ENCODE measurements around the gene TLN1. TPM values are rescaled to one million over a fixed set of nuclear protein-coding genes. Genes with fewer than 3 reads are reported as not detected.

Gene TLN1
- total and polyA plus RNA-seq, 2 donors (not counting 1 experiment from before 2014, with no cell fraction given) = 102 to 280 TPM

GRCh38 chr9:35729101-35729500, 2.9 kb downstream of the TLN1 start:
- Histone ChIP-seq H3K27me3 (replicated peaks in 1 of 4; ENCODE audit: control extremely low read depth in 1 of 4, control insufficient read depth in 3 of 4, insufficient read depth in 4 of 4, low read length in 3 of 4) (no peaks in the 10 kb centered on the region), H3K4me1 (ENCODE audit: control insufficient read depth in 2 of 2, insufficient read depth in 2 of 2, low read length in 2 of 2) (peaks cover 63 to 67% of the 10 kb centered on the region in 2 donors), H3K36me3 (replicated peaks in 1 of 2; ENCODE audit: control extremely low read depth in 1 of 2, control insufficient read depth in 1 of 2, extremely low read depth in 1 of 2, insufficient read depth in 2 of 2, low read length in 1 of 2) (peaks cover 7 to 39% of the 10 kb centered on the region in 2 experiments), H3K4me3 (ENCODE audit: control extremely low read depth in 1 of 5, extremely low read depth in 1 of 5, insufficient read depth in 1 of 5, low read depth in 2 of 5, low read length in 4 of 5) (peak overlapping the region in 2 of 5 experiments; percentile 3 to 44), H3K9me3 (ENCODE audit: control extremely low read depth in 1 of 3, control insufficient read depth in 2 of 3, insufficient read depth in 1 of 3, low read length in 2 of 3) (no peaks in the 10 kb centered on the region), H3K9ac (ENCODE audit: low read length) (peak overlapping the region; percentile 84), H2AFZ (ENCODE audit: insufficient read depth, low read depth, low read length, poor library complexity, severe bottlenecking) (peak overlapping the region; percentile 25), H3K79me2 (ENCODE audit: control insufficient read depth, insufficient read depth, low read length) (peaks cover 80% of the 10 kb centered on the region), H4K20me1 (ENCODE audit: control insufficient read depth, insufficient read depth, low read length, poor library complexity, severe bottlenecking) (peaks cover 57% of the 10 kb centered on the region), H3K27ac (ENCODE audit: low read length in 2 of 2) (peak overlapping the region in 1 of 2 donors; percentile 92), H3K4me2 (replicated peaks; ENCODE audit: low read depth, low read length, poor library complexity, severe bottlenecking) (peak overlapping the region; percentile 89)
- TF ChIP-seq CTCF (IDR thresholded peaks at IDR 0.05) = no peak
- no peak for TF ChIP-seq EZH2 (IDR thresholded peaks at IDR 0.05; ENCODE audit: borderline replicate concordance, insufficient read depth, low read depth, low read length, poor library complexity, severe bottlenecking)
- ATAC-seq (ENCODE audit: low read depth) (no peak), DNase-seq (no peak)
- intact Hi-C loops (cut with micrococcal nuclease) = loop anchor here (5.0 kb wide), 1 partner anchor 1272 kb away; the partner anchor contains the start of genes DNAI1 and FAM219A
- ChIA-PET POLR2A (interaction anchor here (4.4 kb wide), 1 partner anchor 11 kb away, joined by 21 read pairs; no protein-coding TSS in a partner anchor), CTCF (interaction anchor here (0.6 to 9.0 kb wide), 15 partner anchors 27 to 153 kb away, joined by 3 to 115 read pairs (median 5); partner anchors contain the start of genes CCDC107, RMRP, TESK1 and TPM2)
- 42% methylated on average over 1 of the region's 3 CpGs for WGBS (ENCODE audit: insufficient coverage)
- H3K27ac Mint-ChIP-seq = no peak overlapping the region
- no peaks in the 10 kb centered on the region for H3K27me3 Mint-ChIP-seq
- peaks cover 13% of the 10 kb centered on the region for H3K4me1 Mint-ChIP-seq
- no peak overlapping the region for H3K4me3 Mint-ChIP-seq
- no peaks in the 10 kb centered on the region for H3K9me3 Mint-ChIP-seq (ENCODE audit: insufficient read depth)
